Suprapubic skin (tissue), 3 donors: ENCODE measurements around the gene PCNX1.

ENCODE experiments used
- POLR2A ChIP-seq, 2 donors: fragments of 450-650 bp; IDR thresholded peaks; one replicate each; pipeline ENCODE4 v1.6.1; 2017; ENCODE audit warnings: antibody characterized with exemption in 2 of 2, mild to moderate bottlenecking in 2 of 2, moderate library complexity in 2 of 2
- TF ChIP-seq, protein P1 (sequence below), 2 donors: fragments of 200-600 bp in 1 of 2; fragments of 450-650 bp in 1 of 2; sonication (generic) in 1 of 2; IDR thresholded peaks; one replicate each; pipeline ENCODE4 v1.5.1; 2016 to 2019; ENCODE audit warnings: antibody characterized with exemption in 2 of 2, mild to moderate bottlenecking in 1 of 2, moderate library complexity in 1 of 2

DNA sequence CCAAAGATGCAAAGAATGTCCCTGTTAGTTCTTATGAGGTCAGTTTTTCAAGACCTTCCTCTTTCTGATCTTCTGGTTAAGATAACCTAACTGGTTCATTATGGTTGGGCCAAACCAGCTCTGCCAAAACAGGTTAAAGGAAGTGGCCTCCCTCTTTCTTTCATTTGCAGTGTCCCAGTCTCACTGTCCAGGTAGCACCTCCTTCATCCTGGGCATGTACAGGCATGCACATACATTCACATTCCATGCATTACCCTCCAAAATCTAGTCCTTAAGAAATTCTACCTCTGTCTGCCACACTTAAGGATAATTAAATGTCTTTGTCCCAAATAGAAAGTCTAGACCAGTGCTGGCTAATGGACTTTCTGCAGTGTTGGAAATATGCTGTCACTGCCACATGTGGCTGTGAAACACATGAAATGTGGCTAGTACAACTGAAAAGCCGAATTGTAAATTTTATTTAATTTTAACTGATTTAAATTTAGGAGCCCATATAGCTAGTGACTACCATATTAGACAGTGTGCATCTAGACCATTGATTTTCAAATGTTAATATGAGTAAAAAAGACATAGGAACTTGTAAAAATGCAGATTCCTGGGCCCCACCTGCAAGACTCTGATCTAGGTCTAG lies 169.3 kb downstream of the PCNX1 start:
- TF ChIP-seq POLR2A (IDR thresholded peaks at IDR 0.05), result no peak
- TF ChIP-seq, protein P1, sequence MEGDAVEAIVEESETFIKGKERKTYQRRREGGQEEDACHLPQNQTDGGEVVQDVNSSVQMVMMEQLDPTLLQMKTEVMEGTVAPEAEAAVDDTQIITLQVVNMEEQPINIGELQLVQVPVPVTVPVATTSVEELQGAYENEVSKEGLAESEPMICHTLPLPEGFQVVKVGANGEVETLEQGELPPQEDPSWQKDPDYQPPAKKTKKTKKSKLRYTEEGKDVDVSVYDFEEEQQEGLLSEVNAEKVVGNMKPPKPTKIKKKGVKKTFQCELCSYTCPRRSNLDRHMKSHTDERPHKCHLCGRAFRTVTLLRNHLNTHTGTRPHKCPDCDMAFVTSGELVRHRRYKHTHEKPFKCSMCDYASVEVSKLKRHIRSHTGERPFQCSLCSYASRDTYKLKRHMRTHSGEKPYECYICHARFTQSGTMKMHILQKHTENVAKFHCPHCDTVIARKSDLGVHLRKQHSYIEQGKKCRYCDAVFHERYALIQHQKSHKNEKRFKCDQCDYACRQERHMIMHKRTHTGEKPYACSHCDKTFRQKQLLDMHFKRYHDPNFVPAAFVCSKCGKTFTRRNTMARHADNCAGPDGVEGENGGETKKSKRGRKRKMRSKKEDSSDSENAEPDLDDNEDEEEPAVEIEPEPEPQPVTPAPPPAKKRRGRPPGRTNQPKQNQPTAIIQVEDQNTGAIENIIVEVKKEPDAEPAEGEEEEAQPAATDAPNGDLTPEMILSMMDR (IDR thresholded peaks at IDR 0.05), result no peak
